Activated T-cell treated with anti-CD3 and anti-CD28 coated beads, Interleukin-2, amount 50 U/mL, for 72 hours (primary cell): ENCODE results near the gene NCR2. TPM values are rescaled to one million over a fixed set of nuclear protein-coding genes. Genes with fewer than 3 reads are reported as not detected.

Source experiments
- ATAC-seq, 2 donors: fragments of 150-1000 bp; cut with Tn5 transposase; replicated peaks in 1 of 2; 2 replicates each; pipeline ENCODE4 v1.10.0; 2021; ENCODE audit warnings: moderate library complexity in 2 of 2, mild to moderate bottlenecking in 1 of 2
- DNase-seq, 2 donors: peaks; one replicate each; pipeline ENCODE4 v3.0.0; 2021 to 2022; ENCODE audit warnings: mixed read lengths in 1 of 2
- H3K27ac Mint-ChIP-seq: one replicate; pipeline ENCODE4 v1.8.0; 2022; ENCODE audit warnings: mild to moderate bottlenecking, moderate library complexity, mixed read lengths
- H3K27me3 Mint-ChIP-seq: one replicate; pipeline ENCODE4 v1.8.0; 2022; ENCODE audit warnings: low read depth, mixed read lengths
- H3K36me3 Mint-ChIP-seq, 2 donors: one replicate each; pipeline ENCODE4 v1.8.0; 2022; ENCODE audit warnings: mixed read lengths in 2 of 2, mild to moderate bottlenecking in 1 of 2; ENCODE audit not compliant: insufficient read depth in 2 of 2
- H3K4me1 Mint-ChIP-seq: one replicate; pipeline ENCODE4 v1.8.0; 2022; ENCODE audit warnings: low read depth, mixed read lengths
- H3K4me3 Mint-ChIP-seq, 2 donors: one replicate each; pipeline ENCODE4 v1.8.0; 2022; ENCODE audit warnings: mild to moderate bottlenecking in 2 of 2, mixed read lengths in 2 of 2, moderate library complexity in 2 of 2
- H3K9me3 Mint-ChIP-seq, 2 donors: one replicate each; pipeline ENCODE4 v1.8.0; 2022; ENCODE audit warnings: mixed read lengths in 2 of 2
- total RNA-seq, 2 donors: library from RNA; stranded (reverse); gene quantifications; one replicate each; pipeline ENCODE4 v1.2.3, GENCODE V29; 2022

Gene NCR2
- total RNA-seq, 2 donors from 2014 or later, result not detected

DNA sequence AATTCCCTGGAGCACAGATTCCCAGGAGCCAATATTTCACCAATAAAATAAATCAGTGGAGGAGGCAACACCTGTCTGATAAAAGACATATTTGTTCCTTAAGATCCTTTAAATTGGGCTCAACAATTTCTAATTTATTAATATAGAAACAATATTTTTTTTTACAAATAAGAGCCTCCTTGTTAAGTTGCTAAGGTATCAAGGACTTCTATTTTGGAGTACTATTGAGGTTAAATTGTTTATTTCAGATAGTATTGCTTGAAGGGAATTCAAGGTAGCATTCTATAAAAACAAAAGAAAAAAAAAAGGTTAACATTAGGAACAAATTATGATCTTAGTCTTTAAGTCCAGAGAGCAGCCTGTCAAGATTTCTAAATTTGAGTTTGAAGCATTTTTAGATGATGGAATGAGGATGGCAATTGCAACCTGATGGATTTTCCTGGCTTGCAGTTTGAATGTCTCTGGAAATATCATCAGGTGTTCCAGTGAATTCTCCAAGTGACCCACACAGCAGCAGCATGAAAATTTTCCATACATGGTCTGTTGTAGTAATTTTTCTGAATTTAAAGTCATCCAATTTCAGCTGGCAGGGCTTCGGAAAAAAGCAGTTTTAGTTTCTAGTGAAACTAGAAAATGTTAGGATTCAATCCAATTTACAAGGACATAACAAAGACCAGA lies 19.3 kb upstream of the NCR2 start:
- ATAC-seq, result no peak
- Mint-ChIP-seq H3K27me3 (peaks cover 30% of the 10 kb centered on the region), H3K4me1 (peaks cover 20% of the 10 kb centered on the region), H3K9me3 (no peaks in the 10 kb centered on the region), H3K36me3 (no peaks in the 10 kb centered on the region), H3K4me3 (no peak overlapping the region), H3K27ac (no peak overlapping the region)
- DNase-seq, result no peak

DNA sequence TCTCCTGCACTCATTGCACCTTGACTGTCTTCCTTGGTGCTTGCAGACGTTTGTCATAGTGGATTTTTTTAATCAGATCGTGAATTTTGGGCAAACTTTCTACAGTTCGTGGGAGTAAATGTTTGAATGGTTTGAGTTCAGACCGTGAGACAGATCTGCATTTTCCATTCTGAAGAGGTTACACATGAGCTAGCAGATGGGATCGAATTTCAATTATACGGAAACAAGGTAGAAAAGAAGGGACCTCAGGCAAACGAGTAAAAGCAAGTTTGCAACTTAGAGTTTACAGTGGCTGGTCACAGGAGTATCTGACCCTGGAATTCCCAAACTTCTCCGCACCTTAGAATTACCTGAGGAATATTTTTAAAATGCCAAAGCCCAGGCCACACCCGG lies 17.2 kb upstream of the NCR2 start:
- Mint-ChIP-seq H3K4me3 (peak overlapping the region; percentile 56 to 70), H3K27me3 (peaks cover 17% of the 10 kb centered on the region)
- ATAC-seq, result no peak

DNA sequence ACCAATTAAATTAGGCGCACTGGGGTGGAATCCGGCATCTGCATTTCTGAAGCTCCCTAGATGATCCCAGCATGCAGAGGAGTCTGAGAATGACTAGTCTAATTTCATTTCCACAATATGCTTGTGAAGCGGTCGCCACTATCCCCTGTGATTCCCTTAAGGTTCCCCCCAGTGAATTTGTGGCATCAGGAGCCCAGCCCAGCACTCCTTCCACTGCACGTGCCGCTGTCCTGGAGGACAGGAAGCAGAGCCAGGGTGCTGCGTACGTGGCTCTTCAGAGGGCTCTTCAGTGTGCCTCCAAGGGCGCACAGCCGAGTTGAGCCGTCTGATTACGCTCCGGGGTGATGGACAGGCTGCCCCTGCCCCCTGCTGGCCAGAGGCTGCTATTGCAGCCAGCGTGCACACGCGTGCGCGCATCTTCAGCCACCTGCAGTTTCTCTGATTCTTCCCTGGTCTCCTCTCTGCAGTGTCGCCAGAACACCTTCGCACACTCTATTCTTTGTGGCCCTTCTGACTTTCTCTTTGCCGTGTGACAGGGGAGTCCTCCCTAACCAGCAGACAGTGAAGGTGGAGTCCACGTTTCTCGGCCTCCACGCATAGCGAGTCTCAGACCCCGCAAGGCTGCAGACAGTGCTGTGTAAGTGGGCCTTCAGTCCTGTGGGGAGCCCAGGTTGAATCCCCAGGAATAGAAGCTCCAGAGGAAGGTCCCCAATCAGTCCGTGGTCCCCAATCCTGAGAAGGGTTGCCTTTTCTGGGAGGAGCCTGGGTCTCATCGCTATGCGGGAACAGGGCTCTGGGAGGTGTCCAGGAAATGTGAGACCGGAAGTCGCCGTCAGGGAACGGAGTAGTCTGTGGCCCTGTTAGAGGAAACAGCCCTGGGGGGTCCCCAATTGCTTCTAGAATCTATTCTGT lies 16.5 kb upstream of the NCR2 start:
- Mint-ChIP-seq H3K4me1 (peaks cover 20% of the 10 kb centered on the region), H3K9me3 (no peaks in the 10 kb centered on the region), H3K27me3 (peaks cover 15% of the 10 kb centered on the region), H3K4me3 (peak overlapping the region; percentile 56 to 70), H3K27ac (no peak overlapping the region), H3K36me3 (no peaks in the 10 kb centered on the region)
- ATAC-seq (peak; percentile 97), DNase-seq (peak; percentile 85 to 88)

More for the DNA sequence above, 17.2 kb upstream of the NCR2 start:
- Mint-ChIP-seq H3K36me3 (no peaks in the 10 kb centered on the region), H3K9me3 (no peaks in the 10 kb centered on the region), H3K27ac (no peak overlapping the region), H3K4me1 (peaks cover 20% of the 10 kb centered on the region)
- no peak for DNase-seq

DNA sequence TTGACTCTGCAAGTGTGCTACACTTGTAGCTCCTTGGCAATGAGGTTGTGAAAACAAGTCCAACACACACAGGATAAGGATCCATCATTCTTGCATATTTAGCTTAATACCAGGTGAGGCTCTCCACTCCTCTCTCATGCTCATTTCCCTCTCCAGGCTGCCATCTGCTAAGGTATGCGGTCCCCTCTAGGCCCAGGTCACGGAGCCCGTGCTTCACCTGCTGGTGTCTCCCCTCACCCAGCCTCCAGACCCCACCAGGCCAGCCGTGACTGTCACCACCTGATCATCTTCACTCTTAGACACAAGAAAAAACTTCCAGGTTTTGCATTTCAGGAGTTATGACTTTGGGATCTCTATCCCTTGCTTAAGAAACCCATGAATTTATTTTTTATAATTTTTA lies 14.2 kb upstream of the NCR2 start:
- H3K36me3 Mint-ChIP-seq, result no peaks in the 10 kb centered on the region
- no peak overlapping the region for H3K4me3 Mint-ChIP-seq
- H3K4me1 Mint-ChIP-seq, result peaks cover 20% of the 10 kb centered on the region
- DNase-seq, result no peak
- no peak overlapping the region for H3K27ac Mint-ChIP-seq
- no peaks in the 10 kb centered on the region for H3K9me3 Mint-ChIP-seq
- ATAC-seq, result no peak
- peaks cover 15% of the 10 kb centered on the region for H3K27me3 Mint-ChIP-seq

DNA sequence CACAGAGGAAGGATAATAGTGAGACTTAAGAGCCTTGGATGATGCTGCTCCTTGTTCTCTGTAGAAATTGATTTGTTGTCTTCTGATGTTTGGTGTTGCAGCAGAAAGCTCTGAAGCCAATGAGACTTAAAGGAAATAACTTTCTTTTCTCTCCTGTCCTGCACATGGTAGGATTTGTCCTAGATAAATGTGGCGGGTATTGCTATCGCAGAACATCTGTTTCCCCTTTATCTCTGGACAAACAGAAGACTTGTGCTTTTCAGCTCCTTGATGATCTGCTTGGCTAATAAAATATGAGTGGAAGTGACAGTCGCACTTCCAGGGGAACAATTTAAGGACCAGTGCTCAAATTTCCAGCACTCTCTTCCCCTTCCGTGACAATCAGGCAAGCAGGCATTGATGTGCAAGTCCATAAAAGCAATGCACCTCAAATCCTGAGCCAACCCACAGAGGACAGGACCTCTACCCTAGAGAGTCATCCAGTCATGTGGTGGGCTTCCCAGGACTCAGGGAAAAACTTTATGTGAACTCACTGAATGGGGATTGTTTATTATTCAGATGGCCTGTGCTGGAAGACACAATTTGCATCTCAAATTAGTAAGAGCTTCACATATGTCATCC lies 9.9 kb upstream of the NCR2 start:
- H3K36me3 Mint-ChIP-seq, result no peaks in the 10 kb centered on the region
- H3K27me3 Mint-ChIP-seq, result peaks cover 10% of the 10 kb centered on the region
- H3K4me1 Mint-ChIP-seq, result no peaks in the 10 kb centered on the region
- no peak overlapping the region for H3K4me3 Mint-ChIP-seq
- ATAC-seq, result no peak
- H3K27ac Mint-ChIP-seq, result no peak overlapping the region
- DNase-seq, result no peak
- H3K9me3 Mint-ChIP-seq, result no peaks in the 10 kb centered on the region

DNA sequence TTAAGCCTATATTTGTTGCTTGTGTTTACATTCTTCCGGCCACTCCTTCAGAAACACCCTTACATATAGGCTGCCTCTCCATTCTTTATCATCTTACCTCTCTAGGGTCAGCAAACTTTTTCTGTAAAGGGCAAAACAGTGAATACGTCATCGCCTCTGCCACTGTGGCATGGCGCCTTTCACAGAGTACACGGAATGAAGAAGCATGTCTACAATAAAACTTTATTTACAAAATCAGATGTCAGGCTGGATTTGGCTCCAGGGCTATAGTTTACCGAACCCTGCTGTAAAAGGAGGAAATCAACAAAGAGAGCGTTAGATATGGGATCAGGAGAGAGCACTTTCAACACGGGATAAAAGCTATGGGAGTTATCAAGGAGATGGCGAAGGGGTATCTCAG lies 9.3 kb upstream of the NCR2 start:
- no peak overlapping the region for H3K27ac Mint-ChIP-seq
- no peaks in the 10 kb centered on the region for H3K36me3 Mint-ChIP-seq
- no peak for ATAC-seq
- H3K9me3 Mint-ChIP-seq, result no peaks in the 10 kb centered on the region
- no peaks in the 10 kb centered on the region for H3K4me1 Mint-ChIP-seq
- no peak for DNase-seq
- H3K27me3 Mint-ChIP-seq, result peaks cover 10% of the 10 kb centered on the region
- H3K4me3 Mint-ChIP-seq, result no peak overlapping the region

DNA sequence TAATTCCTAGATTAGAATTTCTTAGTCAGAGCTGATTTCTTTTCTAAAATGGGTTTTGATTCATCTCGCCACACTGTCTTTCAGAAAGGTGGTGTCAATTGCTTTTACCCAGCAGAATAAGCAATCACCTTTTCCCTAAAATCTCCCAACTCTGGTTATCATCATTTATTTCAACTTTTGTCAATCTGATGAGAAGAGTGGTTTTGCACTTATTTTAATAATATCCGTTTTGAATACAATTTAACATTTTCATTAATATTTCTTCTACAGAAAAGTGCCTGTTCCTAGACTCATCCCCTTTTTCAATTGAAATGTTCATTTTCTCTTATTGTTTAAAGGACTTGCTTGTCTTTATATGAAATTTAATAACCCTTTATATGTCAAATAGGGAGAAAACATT lies 8.2 kb upstream of the NCR2 start:
- Mint-ChIP-seq H3K9me3 (no peaks in the 10 kb centered on the region), H3K36me3 (no peaks in the 10 kb centered on the region), H3K27ac (no peak overlapping the region), H3K27me3 (peaks cover 10% of the 10 kb centered on the region), H3K4me3 (no peak overlapping the region), H3K4me1 (peaks cover 7% of the 10 kb centered on the region)
- no peak for DNase-seq
- ATAC-seq, result no peak

DNA sequence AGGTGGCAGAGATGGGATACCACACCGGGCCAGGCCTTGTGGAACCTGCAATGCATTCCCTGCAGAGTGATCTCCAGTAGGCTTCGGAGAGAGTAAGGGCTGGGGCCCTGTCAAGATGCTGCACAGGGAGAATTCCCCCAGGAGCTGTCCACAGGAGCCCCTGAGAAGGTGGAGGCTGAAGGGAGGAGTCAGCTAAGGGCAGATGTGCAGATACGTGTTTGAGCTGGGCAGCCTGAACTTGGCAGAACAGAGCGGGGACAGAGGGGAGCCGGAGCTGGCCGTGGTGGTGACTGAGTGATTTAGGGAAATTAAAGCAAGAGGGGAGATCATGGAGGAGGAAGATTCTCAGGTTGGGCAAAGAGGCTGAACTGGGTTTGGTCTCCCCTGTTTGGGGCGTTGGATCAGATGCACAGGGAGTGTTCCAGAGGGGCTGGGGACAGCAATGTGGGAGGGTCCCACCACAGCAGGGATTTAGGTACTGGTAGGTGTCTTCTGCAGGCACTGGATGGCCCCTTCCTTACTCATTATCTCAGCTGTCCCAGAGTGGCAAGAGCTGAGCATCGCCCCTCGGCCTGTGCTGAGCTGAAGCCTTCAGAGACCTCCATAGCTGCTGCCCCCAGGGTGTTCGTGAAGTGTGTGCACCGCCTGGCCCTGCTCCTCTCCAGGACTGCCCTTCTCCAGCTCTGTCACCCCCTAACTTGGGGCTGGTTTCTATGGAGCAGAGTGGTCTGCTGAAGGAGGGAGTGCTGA lies 3.8 kb upstream of the NCR2 start:
- Mint-ChIP-seq H3K27me3 (no peaks in the 10 kb centered on the region), H3K4me3 (no peak overlapping the region), H3K27ac (no peak overlapping the region), H3K36me3 (no peaks in the 10 kb centered on the region), H3K4me1 (peaks cover 47% of the 10 kb centered on the region), H3K9me3 (no peaks in the 10 kb centered on the region)
- ATAC-seq, result no peak
- no peak for DNase-seq

DNA sequence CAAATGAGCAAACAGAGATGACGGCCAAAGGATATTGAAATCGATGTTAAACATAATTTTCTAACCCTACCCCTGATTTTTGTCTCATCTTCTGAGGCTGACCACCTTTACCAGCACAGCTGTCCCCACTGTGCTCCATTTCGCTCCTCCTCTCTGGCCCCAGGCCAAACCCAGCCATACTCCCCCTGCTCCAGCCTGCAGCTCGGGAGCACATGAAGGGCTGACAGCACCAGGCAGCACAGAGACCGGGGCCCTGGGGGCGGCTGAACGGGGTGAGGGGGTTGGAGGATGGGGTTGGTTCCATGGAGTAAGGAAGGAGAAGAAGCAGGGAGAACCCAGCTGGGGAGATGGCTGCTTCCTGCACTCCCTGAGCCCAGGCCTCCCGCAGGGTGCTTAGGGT lies 3.2 kb upstream of the NCR2 start:
- Mint-ChIP-seq H3K27me3 (no peaks in the 10 kb centered on the region), H3K27ac (no peak overlapping the region), H3K36me3 (no peaks in the 10 kb centered on the region), H3K4me3 (no peak overlapping the region), H3K4me1 (peaks cover 47% of the 10 kb centered on the region), H3K9me3 (no peaks in the 10 kb centered on the region)
- DNase-seq, result no peak
- ATAC-seq, result no peak

DNA sequence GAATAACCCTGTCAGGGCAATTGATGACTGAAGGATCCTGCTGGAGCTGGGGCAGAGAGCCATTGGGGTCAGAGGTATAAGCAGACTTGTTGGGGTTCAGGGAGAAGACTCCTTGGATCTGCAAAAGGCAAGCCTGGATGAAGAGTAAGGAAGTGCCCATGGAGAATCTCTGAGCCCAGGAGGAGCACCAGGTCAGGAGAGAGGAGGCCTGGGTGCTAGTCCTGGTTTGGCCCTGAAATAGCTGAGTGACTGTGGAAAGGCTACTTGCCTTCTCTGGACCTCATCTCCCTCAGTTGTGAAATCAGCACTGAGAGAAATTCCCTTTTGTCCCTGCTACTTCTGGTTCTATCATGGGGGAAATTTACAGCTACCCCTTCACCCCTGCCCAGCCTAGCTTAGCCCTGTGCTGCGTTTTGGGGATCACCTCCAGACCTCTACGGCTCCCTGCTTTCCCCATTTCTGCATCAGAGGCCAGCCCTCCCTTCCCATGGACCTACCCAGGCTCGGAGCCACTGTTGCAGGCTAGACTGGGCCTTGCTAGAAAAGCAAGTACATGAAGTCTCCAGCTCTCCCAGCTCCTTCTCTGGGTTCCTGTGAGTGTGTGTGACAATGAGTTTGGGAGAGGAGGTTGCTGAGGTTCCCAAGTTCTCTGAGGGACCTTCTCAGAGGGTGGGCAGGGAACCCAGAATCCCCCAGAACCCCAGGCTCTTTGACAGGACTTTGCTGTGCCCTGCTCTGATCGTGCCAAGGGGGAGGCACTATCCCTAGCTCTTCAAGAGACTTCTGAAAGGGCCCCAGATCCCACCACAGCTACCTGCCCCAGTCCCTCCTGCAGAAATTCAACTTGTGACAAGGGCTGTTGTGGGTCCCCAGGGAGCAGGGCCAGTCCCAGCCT lies 2.3 kb upstream of the NCR2 start:
- DNase-seq (no peak), ATAC-seq (no peak)
- Mint-ChIP-seq H3K27ac (peak overlapping the region; percentile 92), H3K27me3 (no peaks in the 10 kb centered on the region), H3K4me3 (peak overlapping the region; percentile 52 to 78), H3K36me3 (no peaks in the 10 kb centered on the region), H3K4me1 (peaks cover 47% of the 10 kb centered on the region), H3K9me3 (no peaks in the 10 kb centered on the region)

DNA sequence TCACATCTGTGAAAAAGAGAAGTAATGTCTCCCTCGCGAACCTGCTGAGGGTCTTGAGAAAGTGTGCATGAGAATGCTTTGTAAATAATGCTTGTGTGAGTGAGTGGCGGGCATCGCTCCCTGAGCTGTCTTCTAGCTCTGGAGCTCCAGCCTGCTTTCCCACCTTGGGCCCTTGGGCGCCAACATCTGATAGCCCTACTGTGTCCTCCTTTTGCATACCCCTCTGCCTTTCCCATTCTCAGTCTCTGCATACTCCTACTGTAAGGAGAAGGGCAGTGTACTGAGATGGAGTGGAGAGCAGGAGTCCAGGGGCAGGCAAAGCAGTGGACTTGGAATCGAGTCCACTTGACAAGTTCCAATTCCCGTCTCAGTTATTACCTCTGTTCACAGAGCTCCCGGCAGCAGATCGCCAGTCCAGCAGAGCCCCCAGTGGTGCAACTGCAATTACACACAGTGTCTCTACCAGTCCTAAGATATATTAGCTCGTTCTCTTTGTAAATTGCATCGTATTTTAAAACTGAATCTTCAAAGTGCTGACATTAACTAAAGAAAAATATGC lies 847 bp upstream of the NCR2 start:
- H3K4me1 Mint-ChIP-seq, result peaks cover 47% of the 10 kb centered on the region
- H3K9me3 Mint-ChIP-seq, result no peaks in the 10 kb centered on the region
- no peaks in the 10 kb centered on the region for H3K27me3 Mint-ChIP-seq
- H3K27ac Mint-ChIP-seq, result peak overlapping the region; percentile 19
- DNase-seq (no peak), ATAC-seq (no peak)
- peak overlapping the region; percentile 52 to 78 for H3K4me3 Mint-ChIP-seq
- no peaks in the 10 kb centered on the region for H3K36me3 Mint-ChIP-seq

DNA sequence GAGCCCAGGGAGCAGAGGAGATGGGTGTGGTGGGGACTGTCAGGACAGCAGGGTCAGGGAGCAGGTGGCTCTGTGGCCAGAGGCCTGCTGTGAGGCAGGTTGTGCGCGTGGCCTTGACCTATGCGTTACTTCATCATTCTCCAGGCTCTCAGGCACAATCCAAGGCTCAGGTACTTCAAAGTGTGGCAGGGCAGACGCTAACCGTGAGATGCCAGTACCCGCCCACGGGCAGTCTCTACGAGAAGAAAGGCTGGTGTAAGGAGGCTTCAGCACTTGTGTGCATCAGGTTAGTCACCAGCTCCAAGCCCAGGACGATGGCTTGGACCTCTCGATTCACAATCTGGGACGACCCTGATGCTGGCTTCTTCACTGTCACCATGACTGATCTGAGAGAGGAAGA lies 535 bp downstream of the NCR2 start:
- no peaks in the 10 kb centered on the region for H3K9me3 Mint-ChIP-seq
- peak in 1 of 2 donors; percentile 16 for DNase-seq
- H3K4me1 Mint-ChIP-seq, result peaks cover 47% of the 10 kb centered on the region
- H3K4me3 Mint-ChIP-seq, result peak overlapping the region in 1 of 2 donors; percentile 68
- no peaks in the 10 kb centered on the region for H3K36me3 Mint-ChIP-seq
- H3K27ac Mint-ChIP-seq, result no peak overlapping the region
- no peak for ATAC-seq
- H3K27me3 Mint-ChIP-seq, result no peaks in the 10 kb centered on the region
